HL-60 (cell line): Measurements from ENCODE around the gene SLC10A7.

ENCODE experiments used
- DNase-seq, 2 experiments: peaks; one replicate each; pipeline ENCODE4 v3.0.0-alpha.2; 2010 to 2020; ENCODE audit warnings: low read depth in 1 of 2, low spot score in 1 of 2
- H3K27ac ChIP-seq: fragments of 250-450 bp; sonication (Bioruptor Pico); replicated peaks from 2 replicates; pipeline ENCODE4 v1.5.1; 2020; ENCODE audit warnings: mild to moderate bottlenecking, moderate library complexity
- H3K27me3 ChIP-seq: fragments of 250-450 bp; sonication (Bioruptor Pico); 2 replicates; pipeline ENCODE4 v1.5.1; 2021; ENCODE audit warnings: mild to moderate bottlenecking, moderate library complexity; ENCODE audit not compliant: insufficient read depth, poor library complexity, severe bottlenecking
- H3K4me3 ChIP-seq: replicated peaks from 2 replicates; pipeline ENCODE4 v1.5.1; 2011; ENCODE audit warnings: mild to moderate bottlenecking, control low read depth, low read length; ENCODE audit not compliant: insufficient read depth
- CTCF ChIP-seq: IDR thresholded peaks from one replicate; pipeline ENCODE4 v1.5.1; 2011; ENCODE audit warnings: low read length, control low read depth, inconsistent platforms; ENCODE audit not compliant: insufficient read depth
- GABPA ChIP-seq: IDR thresholded peaks from 2 replicates; pipeline ENCODE4 v1.6.1; 2012; ENCODE audit warnings: low read depth
- POLR2AphosphoS5 ChIP-seq: IDR thresholded peaks from 2 replicates; pipeline ENCODE4 v1.6.1; 2012; ENCODE audit warnings: low read depth
- REST ChIP-seq: IDR thresholded peaks from 2 replicates; pipeline ENCODE4 v1.6.1; 2012; ENCODE audit warnings: low read depth; ENCODE audit not compliant: insufficient replicate concordance
- SPI1 ChIP-seq: IDR thresholded peaks from 2 replicates; pipeline ENCODE4 v1.6.1; 2012; ENCODE audit warnings: low read depth, mild to moderate bottlenecking, borderline replicate concordance

The SLC10A7 gene

GRCh38 chr4:146267826-146268225 lies 253.9 kb downstream of the SLC10A7 start:
- H3K27ac ChIP-seq, result no peak overlapping the region
- no peak for DNase-seq
- no peak for TF ChIP-seq POLR2AphosphoS5
- no peak for TF ChIP-seq SPI1
- no peak for TF ChIP-seq CTCF
- no peak for TF ChIP-seq GABPA
- TF ChIP-seq REST, result no peak
- no peaks in the 10 kb centered on the region for H3K27me3 ChIP-seq
- H3K4me3 ChIP-seq, result no peak overlapping the region

GRCh38 chr4:146265950-146266490 lies 255.7 kb downstream of the SLC10A7 start:
- Histone ChIP-seq H3K27me3 (no peaks in the 10 kb centered on the region), H3K4me3 (no peak overlapping the region), H3K27ac (no peak overlapping the region)
- no peak for DNase-seq
- TF ChIP-seq POLR2AphosphoS5 (no peak), CTCF (no peak), GABPA (no peak), REST (no peak), SPI1 (no peak)

GRCh38 chr4:146263793-146264192 lies 257.9 kb downstream of the SLC10A7 start:
- Histone ChIP-seq H3K27ac (no peak overlapping the region), H3K4me3 (no peak overlapping the region), H3K27me3 (no peaks in the 10 kb centered on the region)
- DNase-seq, result no peak
- no peak for TF ChIP-seq GABPA
- TF ChIP-seq SPI1, result no peak
- no peak for TF ChIP-seq POLR2AphosphoS5
- no peak for TF ChIP-seq CTCF
- TF ChIP-seq REST, result no peak
